ENCODE data around the gene ABCA12. TPM values are rescaled to one million over a fixed set of nuclear protein-coding genes. Genes with fewer than 3 reads are reported as not detected.

Gene ABCA12
- total and polyA plus RNA-seq, 2 of the 8 experiments (the other 6 are each of a cell fraction or from before 2014, with no cell fraction given), result not detected

DNA sequence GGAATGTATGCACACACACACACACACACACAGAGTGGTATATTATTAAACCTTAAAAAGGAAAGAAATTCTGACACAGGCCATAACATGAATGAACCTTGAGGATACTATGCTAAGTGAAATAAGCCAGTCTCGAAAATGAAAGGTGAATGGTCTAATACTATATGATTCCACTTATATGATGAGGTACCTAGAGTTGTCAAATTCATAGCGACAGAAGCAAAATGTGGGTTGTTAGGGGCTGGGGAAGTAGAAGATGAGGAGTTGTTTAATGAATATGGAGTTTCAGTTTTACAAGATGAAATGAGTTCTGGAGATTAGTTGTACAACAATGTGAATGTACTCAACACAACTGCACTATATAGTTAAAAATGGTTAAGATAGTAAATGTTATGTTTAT, 118.1 kb downstream of the ABCA12 start:
- 50% methylated on average over 2 of the region's 2 CpGs; no CpG with 5 or more reads in 1 of the 2 experiments for WGBS, 2 experiments (ENCODE audit: extremely low coverage in 1 of 2, insufficient coverage in 1 of 2, insufficient read length in 1 of 2, insufficient replicate concordance in 2 of 2, low coverage in 1 of 2, low lambda C conversion rate in 2 of 2, missing lambda C conversion rate in 1 of 2)
- no peak overlapping the region for H2BK5ac ChIP-seq (ENCODE audit: low read depth, low read length)

More for the DNA sequence above, 118.1 kb downstream of the ABCA12 start:
- POLR2A ChIA-PET (ENCODE audit: partially characterized antibody), result no interaction called here
- no peak overlapping the region for H3K14ac ChIP-seq (ENCODE audit: insufficient read length)
- no peak overlapping the region for H2BK20ac ChIP-seq (ENCODE audit: low read length)
- H2BK12ac ChIP-seq (ENCODE audit: low read depth, low read length), result no peak overlapping the region
- H3K23ac ChIP-seq (ENCODE audit: insufficient read length), result no peak overlapping the region
- no peaks in the 10 kb centered on the region for H3K23me2 ChIP-seq (ENCODE audit: low read depth, low read length)
- H3K18ac ChIP-seq (ENCODE audit: extremely low read depth, low read length), result no peak overlapping the region
- no peak overlapping the region for H4K91ac ChIP-seq (replicated peaks; ENCODE audit: insufficient read length, low read length)
- no peaks in the 10 kb centered on the region for H3K9me3 ChIP-seq (ENCODE audit: insufficient read depth in 2 of 2, low read depth in 1 of 2, low read length in 1 of 2)
- H3K27ac ChIP-seq (ENCODE audit: low read depth, low read length), result no peak overlapping the region
- no peak overlapping the region for H2BK120ac ChIP-seq (replicated peaks; ENCODE audit: low read depth, low read length)
- H4K5ac ChIP-seq (ENCODE audit: insufficient read length, low read depth, low read length), result no peak overlapping the region
- no peaks in the 10 kb centered on the region for H4K20me1 ChIP-seq (replicated peaks in 1 of 2; ENCODE audit: control insufficient read depth in 1 of 2, insufficient read depth in 2 of 2, low read length in 2 of 2)
- H3K36me3 ChIP-seq (ENCODE audit: control insufficient read depth in 2 of 4, insufficient read depth in 4 of 4, low read length in 3 of 4), result no peaks in the 10 kb centered on the region
- no peaks in the 10 kb centered on the region; a peak in 1 of 7 replicates for H3K4me1 ChIP-seq (replicated peaks in 1 of 4; ENCODE audit: control insufficient read depth in 3 of 4, insufficient read depth in 4 of 4, low read length in 3 of 4)
- no peak overlapping the region for H3K56ac ChIP-seq (replicated peaks; ENCODE audit: insufficient read length, low read depth, low read length)
- H3K4me3 ChIP-seq (ENCODE audit: extremely low read depth in 1 of 4, insufficient read depth in 2 of 4, low read depth in 3 of 4, low read length in 4 of 4), result no peak overlapping the region
- FAIRE-seq (no peak), DNase-seq (ENCODE audit: low read depth in 1 of 2, low spot score in 2 of 2) (no peak)
- no peaks in the 10 kb centered on the region for H3K79me2 ChIP-seq (ENCODE audit: control insufficient read depth in 1 of 2, insufficient read depth in 2 of 2, low read length in 2 of 2)
- CTCF ChIA-PET (ENCODE audit: partially characterized antibody), result no interaction called here
- no peak overlapping the region for H2AFZ ChIP-seq (ENCODE audit: low read length)
- H3K27me3 ChIP-seq (replicated peaks in 1 of 4; ENCODE audit: control insufficient read depth in 3 of 4, extremely low read depth in 1 of 4, insufficient read depth in 3 of 4, low read length in 3 of 4), result no peaks in the 10 kb centered on the region
- H3K4me2 ChIP-seq (ENCODE audit: insufficient read depth in 1 of 2, low read depth in 2 of 2, low read length in 2 of 2), result no peak overlapping the region
- H3K4ac ChIP-seq (replicated peaks; ENCODE audit: insufficient read length, low read depth, low read length), result no peak overlapping the region
- H3K9ac ChIP-seq (replicated peaks in 1 of 4; ENCODE audit: extremely low read depth in 1 of 4, low read depth in 3 of 4, low read length in 3 of 4), result no peak overlapping the region
- no peaks in the 10 kb centered on the region for H3K79me1 ChIP-seq (ENCODE audit: low read depth, low read length)
- no peak overlapping the region for H2BK15ac ChIP-seq (ENCODE audit: low read length)
- H2AK5ac ChIP-seq (ENCODE audit: low read depth, low read length), result no peak overlapping the region
- TF ChIP-seq KDM1A (IDR thresholded peaks at IDR 0.05; ENCODE audit: borderline replicate concordance, low read length) (no peak), SP2 (IDR thresholded peaks at IDR 0.05; ENCODE audit: low read length) (no peak), CREB1 (IDR thresholded peaks at IDR 0.05) (no peak), POLR2A (IDR thresholded peaks at IDR 0.05; ENCODE audit: control extremely low read depth in 1 of 2, low read depth in 2 of 2, low read length in 2 of 2) (no peak), USF2 (IDR thresholded peaks at IDR 0.05; ENCODE audit: low read length) (no peak), GTF2F1 (IDR thresholded peaks at IDR 0.05; ENCODE audit: borderline replicate concordance, low read depth, low read length) (no peak), RFX5 (IDR thresholded peaks at IDR 0.05; ENCODE audit: borderline replicate concordance, low read depth, low read length) (no peak), NANOG (IDR thresholded peaks at IDR 0.05; ENCODE audit: insufficient read depth, low read depth, low read length, poor library complexity, severe bottlenecking) (no peak), SIX5 (IDR thresholded peaks at IDR 0.05; ENCODE audit: low read depth, low read length) (no peak)
- no peak overlapping the region for H4K8ac ChIP-seq (ENCODE audit: extremely low read depth, insufficient read depth, low read length)
